Iris pigment epithelial cell (primary cell): Measurements from ENCODE around the gene SEMA3A.
"Not testable (repeated sequence)": the region's sequence is repeated elsewhere in the genome, so short reads cannot be mapped to it uniquely, and the experiment has no call there.

Experiments
- DNase-seq: peaks from one replicate; pipeline ENCODE4 v3.0.0-alpha.2; 2011; ENCODE audit warnings: low read depth

SEMA3A gene

DNA sequence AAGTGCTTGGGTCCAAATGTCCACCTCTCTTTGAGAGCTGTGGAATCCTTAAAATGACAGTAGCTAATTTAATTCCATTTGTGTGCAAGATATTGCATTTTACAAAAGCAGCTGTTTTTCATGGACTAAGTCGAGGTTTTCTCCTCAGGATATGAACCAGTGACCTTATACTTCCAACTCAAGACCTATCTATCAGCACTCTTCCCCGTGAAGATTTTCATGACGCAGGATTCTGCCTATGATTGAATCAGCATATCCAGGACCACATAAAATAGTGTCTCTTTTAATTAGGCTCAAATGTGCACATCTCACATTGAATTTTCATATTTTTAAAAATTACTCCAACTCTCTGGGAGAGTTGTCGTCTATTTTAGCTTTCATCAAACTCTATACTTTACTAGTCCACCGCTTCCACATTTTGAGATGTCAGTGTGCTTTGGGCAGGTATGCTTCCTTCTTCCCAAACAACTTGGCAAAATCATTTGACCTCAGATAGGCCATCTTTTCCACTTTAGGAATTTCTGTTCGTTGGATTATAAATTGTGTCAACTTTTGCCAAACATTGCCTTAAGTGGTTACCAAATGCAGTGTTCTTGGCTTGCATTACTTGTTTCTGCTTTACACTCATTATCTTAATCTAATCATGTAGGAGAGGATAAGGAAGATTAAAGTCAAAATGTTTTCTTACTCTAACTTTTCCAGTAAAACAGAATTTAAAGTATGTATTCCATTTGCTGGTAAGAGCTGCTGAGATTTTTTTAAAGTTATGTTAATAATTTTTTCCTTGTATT is 39.4 kb downstream of the SEMA3A start:
- no peak for DNase-seq

DNA sequence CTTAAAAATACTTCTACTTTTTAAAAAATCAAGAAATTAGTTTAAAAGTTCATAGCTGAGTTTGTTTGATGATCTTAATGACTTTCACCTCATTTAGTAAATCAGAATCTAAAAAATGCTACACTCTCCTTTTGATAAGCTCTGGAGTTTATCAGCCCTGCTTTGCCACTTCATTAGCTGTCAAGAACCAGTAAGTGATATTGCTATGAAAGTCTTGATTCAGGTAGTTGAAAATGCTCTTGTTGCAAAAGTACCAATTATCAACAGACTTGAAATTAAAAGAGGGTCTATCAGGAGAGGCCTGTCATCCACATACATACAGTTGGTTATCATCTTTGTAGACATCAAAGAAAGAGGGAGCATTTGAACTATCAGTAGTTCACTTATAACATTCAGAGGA is 41.6 kb downstream of the SEMA3A start:
- DNase-seq, result no peak

DNA sequence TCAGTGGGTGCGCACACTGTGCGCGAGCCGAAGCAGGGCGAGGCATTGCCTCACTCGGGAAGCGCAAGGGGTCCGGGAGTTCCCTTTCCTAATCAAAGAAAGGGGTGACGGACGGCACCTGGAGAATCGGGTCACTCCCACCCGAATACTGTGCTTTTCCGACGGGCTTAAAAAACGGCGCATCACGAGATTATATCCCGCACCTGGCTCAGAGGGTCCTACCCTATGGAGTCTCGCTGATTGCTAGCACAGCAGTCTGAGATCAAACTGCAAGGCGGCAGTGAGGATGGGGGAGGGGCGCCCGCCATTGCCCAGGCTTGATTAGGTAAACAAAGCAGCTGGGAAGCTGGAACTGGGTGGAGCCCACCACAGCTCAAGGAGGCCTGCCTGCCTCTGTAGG is 44.2 kb downstream of the SEMA3A start:
- DNase-seq, result not testable (repeated sequence)

DNA sequence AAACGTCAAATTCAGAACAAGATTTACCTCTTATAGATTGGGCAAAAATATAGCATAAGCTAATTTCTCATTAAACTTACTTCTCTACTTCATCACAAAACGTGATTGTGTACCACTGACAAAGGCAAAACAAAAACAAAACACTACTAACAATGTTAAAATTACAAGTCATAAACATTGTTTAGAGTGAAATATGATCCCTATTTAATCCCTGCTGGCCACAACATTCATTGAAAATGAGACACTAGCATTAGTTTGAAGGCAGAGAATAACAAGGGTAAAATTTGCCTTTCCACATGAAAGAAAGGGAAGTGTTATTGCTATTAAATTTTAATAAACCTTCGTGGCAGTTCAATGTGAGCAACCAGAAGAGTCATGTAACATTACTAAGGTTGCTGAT is 45.0 kb downstream of the SEMA3A start:
- peak; percentile 24 for DNase-seq

DNA sequence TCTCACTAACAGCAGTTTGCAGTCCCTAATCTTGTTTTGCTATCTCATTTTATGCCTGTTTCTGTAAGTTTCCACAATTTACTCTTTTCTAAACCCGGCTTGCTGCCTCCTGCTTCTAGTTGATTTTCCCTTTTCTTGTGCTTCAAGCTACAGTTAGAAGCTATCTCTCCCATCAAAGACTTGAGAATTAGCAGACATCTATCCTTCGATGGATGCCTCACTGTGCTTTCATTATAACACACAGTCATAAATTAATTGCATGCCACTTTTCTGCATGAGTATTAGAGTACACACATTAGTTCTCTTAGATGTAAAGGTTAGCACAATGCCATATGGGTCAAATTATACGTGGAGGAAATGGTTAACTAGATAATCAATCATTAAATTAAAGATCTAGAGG is 48.7 kb downstream of the SEMA3A start:
- no peak for DNase-seq

DNA sequence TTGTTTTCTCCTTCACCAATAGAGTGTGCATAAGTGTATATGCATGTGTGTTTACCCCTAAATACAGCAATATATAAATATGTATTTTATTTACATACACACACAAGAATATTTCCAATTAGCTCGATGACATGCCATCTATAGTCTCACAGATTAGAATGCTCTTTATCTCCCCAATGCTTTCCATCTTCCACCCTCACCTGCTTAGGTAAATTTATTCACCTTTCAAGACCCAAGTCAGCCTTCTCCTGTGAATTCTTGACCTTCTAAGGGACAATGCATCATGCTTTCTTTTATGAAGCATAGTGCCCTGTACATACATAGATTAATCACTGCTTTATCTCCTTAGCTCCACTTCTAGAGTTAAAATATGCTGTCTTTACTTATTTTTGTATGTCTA is 49.7 kb downstream of the SEMA3A start:
- no peak for DNase-seq

DNA sequence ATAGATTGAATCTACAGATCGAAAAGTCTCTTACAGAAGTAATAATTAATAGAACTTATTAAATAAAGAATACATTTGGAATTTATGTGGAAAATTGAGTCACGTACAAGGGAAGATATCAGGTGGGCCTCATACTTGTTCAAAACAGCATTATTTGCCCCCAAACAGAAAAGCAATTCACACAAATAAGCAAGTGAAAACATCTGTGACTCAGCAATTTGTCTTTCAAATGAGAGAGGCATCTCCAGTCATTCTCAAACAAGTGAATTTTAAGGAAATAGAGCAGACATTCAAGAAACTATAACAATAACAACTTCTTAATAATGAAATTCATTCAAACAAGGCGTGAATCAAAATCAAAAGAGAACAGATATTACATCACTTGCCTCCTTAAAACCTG is 50.1 kb downstream of the SEMA3A start:
- DNase-seq, result peak; percentile 43

DNA sequence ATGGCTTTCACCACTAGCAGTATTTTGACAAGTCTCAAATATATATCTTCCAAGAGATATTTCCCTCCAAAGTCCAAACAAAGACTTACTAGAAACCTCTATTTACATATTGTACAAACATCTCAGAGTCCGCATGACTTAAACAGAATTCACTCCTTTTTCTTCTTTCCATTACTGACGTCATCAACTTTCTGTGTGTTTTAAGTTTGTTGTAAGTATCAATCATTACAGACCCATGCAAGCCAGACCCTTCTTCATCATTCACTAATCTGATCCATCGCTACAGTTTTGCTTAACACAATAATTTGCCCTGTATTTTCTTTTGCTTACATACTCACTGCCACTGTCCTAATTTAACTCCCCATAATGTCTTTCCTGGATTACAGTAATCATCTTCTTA is 51.9 kb downstream of the SEMA3A start:
- no peak for DNase-seq

DNA sequence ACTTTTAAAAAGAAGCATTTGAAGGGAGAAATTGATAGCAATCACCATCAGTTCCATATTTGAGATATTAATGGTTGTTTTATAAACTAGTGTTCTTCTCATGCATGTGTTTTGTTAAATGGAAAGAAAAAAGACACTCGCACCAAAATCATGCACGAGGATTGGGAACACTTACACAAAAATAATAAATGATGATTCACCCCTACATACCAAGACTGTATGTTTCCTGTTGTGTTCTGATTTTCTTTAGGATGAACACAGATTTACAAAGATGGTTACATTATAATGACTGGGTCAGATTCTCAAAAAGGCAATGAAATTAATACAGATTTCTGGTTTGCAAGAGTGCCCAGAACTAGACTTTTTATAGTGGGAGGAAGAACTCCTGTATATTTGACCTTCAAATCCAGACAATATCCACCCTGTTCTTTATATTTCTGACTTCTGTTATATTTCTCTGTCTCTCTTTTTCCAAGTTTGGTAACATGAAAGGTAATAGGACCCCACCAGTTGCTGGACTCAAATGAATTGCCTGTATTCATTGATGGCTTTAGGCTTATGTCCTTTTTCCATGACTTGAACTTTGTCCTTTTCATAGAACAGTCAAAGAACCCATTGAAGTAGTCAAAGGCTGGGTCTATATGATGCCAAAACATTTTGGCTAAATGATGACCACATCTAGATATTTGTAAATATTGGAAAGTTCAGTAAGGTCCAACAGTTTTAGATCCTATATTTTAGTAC is 54.4 kb downstream of the SEMA3A start:
- DNase-seq, result peak; percentile 57

DNA sequence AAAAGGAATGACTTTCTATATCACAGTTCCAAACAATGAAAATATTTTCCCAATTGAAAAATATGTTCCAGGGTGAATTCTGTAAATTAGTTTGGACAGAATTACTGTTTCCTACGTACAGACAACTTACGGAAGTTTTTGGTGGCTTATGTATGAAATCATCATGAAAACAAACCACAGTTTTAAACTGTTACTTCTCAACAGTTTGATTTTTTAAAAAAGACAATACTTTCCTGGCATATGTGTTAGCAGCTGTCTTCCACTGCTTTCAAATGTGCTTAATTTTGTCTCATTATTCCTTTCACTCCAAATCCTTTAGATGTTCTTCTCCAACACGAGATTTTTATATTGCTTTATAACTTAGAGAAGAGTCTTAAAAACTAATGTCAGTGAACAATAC is 56.2 kb downstream of the SEMA3A start:
- no peak for DNase-seq

DNA sequence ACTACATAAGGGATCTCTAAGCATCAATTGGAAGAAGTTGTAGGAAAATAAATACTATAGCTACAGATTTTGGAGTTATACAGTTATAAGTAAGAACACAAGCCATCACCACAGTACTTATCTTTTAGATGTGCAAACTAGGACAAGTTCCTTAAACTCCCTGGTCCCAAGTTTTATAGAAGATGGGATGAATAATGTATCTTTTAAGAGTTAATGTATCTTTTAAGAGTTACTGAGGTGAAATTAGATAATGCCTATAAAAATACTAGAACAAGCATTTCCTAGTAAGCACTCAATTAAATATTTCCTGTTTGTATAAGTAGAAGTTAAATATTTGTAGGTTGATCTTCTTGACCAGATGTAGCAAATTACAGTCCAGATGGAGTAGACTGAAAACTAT is 56.8 kb downstream of the SEMA3A start:
- no peak for DNase-seq

DNA sequence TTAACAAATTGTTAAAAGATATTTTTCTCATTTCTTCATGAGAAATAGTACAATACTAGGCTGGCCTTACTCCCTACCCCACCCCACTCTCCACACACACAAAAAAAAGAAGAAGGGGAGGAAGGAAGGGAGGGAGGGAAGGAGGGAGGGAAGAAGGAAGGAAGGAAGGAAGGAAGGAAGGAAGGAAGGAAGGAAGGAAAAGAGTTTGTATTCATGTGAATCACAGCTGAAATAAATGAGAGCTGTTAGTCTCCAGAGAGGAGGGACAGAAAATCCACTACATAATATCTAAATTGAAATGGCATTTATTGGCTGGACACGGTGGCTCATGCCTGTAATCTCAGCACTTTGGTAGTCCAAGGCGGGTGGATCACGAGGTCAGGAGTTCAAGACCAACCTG is 57.8 kb downstream of the SEMA3A start:
- DNase-seq, result no peak

DNA sequence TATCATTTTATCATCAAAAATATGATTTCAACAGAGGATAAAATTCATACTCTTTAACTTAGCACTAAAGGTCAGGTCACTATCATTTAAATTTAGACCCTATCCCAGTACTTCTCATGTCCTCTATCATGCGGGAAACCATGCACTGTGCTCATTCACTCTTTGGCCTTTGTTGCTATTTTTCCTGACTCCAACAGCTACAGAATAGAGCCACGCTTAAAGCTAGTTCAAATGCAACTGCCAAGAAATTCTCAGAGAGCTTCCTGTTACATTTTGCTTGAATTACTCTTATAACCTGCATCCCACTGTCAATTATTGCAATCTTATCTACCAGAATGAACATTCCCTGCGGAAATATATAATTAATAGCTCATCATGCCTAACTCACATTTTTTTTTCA is 58.3 kb downstream of the SEMA3A start:
- peak; percentile 13 for DNase-seq

DNA sequence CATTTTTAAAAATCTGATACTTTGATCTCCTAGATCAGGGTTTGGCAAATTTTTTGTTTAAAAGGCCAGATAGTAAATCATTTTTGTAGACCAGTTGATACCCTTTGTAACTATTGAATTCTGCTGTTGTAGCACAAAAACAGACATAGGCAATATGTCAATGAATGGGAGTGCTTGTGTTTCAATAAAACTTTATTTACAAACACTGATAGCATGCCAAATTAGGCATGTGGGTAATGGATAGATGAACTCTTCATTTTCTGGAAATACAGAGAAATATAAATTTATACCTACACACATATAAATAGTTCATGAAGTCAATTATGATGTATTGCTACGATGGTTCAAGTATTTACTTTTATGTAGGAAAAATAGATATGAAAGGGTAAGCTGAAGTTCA is 60.4 kb downstream of the SEMA3A start:
- no peak for DNase-seq

DNA sequence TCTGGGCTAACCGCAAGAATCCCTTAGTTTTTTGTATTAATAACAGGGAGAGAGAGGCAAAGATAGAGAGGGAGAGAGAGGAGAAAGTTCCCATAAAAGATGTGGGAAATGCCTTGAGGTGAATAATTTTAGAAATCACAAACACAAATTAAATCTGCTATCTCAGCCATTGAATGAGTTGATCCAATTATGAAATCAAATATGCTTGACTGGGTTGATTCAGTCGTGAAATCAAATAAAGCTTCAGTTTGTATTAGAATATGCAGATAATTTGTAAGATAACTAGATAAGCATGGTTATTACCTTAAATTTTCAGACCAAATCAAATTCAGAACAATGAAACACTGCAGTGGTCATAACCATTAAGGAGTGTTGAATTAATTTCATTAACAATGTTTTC is 68.9 kb downstream of the SEMA3A start:
- DNase-seq, result no peak

DNA sequence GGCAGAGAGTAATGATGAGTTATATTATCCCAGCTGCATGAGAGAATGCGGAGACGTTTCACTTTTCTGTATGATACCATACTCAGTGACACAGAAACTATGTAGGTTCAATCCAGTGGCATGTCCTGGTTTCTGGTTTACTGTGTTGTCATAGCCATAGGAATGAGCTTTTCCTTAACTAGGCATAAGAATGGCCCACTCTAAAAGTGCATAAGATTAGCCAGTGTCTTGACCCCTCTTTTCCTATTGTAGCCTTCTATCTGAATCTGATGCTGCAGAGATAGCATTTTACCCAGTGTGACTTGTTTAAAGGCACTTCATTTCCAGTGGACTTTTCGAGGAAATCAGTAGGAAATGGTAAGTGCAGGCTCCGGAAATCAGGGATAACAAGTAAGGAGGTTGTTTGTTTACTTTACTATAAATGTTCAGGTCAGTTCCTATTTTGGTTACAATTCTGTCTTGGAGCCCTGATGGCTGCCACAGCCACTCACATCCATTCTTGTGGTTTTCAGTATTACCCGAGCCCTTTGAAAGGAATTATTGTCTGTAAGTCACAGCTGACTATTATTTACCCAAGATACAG is 70.5 kb downstream of the SEMA3A start:
- peak; percentile 68 for DNase-seq

DNA sequence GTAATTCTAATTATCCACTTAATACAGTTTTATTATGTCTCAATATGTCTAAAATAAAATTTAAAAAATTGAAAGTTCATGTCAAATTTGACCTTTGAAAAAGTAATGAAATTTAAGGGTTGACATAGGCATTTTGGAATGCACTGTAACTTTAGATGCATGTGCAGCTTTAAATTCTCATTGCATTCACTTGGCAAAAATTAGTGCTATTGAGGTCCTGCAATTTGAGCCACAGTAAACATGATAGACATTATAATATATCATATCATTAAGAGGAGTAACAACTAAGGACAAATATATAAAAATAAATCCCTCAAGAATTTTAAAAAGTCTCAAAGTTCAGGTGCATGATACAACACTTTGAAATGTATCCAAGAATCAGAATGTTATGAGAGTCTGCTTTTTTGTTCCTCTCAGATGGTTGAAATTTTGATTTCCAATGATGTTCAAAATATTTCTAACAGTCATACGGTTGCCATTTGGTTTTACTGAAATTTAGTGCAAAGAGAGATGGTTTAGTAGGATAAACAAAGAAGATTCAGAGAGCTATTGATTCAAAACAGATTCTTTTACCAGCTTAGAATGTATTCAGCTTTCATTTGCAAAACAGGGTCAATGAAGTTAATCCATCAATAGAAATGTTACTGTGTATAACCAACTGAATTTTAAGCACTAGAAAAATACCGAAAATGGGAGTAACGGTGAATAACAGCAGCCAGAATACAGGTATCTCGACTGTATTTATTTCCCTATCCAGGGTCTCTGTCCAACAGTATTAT is 71.8 kb downstream of the SEMA3A start:
- no peak for DNase-seq

DNA sequence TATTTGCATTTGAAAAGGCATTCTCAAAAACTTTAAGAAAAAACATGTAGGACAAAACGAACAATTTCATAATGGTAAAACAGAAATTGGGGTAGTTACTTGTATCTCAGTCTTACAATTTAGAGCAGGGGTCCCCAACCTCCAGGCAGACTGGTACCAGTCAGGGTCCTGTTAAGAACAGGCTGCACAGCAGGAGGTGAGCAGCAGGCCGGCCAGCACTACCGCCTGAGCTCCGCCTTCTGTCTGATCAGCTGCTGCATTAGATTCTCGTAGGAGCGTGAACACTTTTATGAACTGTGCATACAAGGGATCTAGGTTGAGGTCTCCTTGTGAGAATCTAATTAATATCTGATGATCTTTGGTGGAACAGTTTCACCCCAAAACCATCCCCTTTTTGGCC is 77.3 kb downstream of the SEMA3A start:
- DNase-seq, result no peak

DNA sequence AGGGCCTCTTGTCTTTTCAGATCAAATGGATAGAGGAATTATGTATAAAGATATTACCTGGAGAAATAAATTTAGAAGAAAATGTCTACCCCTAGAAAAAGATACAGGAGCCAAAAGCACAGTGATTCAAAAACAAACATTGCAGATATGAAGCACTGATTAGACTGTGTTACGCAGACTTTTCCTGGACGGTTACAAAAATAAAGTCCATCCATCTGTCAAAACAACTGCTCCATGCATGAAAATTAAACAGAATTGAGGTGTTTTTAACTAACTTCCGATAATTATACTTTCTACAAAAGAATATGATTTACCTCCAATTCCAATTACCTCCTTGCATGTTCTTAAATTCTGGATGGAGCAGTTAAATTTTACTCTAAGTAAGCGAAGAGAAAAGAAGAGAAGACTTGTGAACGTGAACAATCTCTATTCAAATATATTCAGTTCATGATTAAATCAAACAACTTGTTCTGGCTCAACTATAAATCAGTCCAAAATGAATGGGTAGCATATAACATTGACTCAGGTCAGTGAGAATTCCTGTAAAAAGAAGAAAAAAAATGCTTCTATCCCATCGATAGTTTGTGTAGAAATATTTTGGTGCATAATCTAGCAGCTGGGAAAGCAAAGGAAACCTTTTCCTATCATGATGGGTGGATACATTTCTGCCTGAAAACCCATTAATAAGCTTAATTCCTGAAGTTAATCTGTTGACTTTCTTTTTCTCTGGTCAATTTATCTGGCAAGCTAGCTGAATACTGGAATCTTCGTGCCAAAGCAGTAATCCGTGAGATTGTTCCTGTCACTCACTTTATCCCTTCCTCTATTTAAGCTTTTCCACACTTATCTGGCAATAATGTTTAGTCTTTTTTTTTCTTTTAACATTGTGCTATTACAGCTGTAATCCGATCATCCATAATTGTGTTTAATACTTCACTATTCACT is 80.4 kb downstream of the SEMA3A start:
- peak; percentile 55 for DNase-seq

DNA sequence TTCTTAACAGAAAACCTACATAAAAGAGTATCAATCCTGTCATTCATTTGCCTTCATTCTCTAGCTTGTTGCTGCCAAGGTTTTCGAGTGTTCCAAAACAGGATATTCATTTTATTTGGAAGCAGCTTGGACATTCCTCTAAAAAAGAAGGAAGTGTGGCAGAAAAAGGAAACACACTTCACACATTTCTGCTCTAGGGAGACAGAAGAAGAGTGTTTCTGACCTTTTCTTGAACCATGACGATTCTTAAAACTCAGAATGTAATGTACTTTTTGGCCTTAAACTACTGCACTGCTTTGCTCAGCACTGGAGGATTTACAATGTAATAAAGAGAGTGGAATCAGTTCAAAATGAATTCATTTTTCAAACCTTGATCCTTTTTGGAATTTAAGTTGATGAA is 81.3 kb downstream of the SEMA3A start:
- peak; percentile 28 for DNase-seq

DNA sequence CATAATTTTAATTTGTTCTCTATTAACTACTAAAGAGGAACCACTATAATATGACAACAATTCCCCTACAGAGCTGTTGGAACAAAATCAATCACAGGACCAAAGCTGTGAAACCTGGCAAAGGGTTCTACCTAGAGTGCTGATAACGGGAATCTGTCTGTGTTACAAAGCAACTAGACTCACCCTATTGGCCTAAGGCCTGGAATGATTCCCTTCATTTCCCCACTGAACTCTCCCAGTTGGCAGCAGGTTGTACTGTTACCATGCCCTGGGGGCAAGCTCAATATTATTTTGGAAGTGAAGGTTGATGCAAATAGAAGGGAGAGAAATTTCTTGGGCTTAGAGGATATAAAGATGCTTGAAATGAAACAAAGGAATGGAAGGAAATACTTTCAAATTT is 81.8 kb downstream of the SEMA3A start:
- peak; percentile 15 for DNase-seq
